GM11168 (cell line): ENCODE results near the gene CDK12.

ENCODE experiments used
- in situ Hi-C: fragments of 300-500 bp; cut with MboI; formaldehyde crosslinking; loops from one replicate; pipeline ENCODE4 v1.12.0; 2022; ENCODE audit warnings: low sequenced_read_pairs; ENCODE audit not compliant: unreplicated experiment

The CDK12 gene

GRCh38 chr17:39579318-39580081, 118.2 kb downstream of the CDK12 start:
- in situ Hi-C loops, result no loop called here

DNA sequence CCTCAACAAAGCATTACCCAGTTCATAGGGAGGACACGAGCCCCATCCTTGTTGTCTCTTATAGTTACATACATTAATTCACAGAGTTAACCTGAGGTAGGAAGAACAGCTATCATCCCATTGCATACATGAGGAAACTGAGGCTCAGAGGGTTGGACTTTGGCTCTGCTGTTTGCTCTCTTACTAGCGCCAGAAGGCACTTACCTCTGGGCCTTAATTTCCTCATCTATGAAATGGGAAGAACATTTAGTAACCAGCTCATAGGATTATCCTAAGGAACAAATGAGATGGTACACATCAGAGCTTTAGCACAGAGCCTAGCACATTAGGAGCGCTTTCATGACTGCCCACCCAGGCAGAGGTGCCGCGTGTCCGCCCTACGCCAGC, 118.8 kb downstream of the CDK12 start:
- in situ Hi-C loops, result no loop called here

DNA sequence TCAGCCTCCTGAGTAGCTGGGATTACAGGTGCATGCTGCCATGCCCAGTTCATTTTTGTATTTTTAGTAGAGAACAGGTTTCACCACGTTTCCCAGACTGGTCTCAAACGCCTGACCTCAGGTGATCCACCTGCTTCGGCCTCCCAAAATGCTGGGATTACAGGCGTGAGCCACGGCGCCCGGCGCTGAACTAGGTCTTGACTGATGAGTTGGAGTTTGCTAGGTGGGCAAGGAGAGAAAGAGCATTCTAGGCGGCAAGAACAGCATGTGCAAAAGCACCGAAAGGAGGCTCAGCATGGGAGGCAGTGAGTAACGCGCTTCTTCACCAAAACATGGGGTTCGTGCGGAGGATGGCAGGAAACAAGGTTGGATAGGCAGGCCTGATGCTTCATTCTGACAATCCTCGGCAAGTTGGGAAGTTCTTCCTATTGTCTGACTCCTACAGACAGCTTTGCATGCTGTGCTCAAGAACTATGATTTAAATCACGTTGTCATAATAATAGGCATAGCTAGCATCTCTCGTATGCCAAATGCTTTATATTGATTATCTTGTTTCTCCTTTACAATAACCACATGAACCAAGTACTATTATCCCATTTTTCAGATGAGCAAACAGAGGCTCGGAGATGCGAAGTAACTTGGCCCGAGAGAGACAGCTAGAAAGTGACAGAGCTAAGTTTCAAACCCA, 119.9 kb downstream of the CDK12 start:
- in situ Hi-C loops, result no loop called here

DNA sequence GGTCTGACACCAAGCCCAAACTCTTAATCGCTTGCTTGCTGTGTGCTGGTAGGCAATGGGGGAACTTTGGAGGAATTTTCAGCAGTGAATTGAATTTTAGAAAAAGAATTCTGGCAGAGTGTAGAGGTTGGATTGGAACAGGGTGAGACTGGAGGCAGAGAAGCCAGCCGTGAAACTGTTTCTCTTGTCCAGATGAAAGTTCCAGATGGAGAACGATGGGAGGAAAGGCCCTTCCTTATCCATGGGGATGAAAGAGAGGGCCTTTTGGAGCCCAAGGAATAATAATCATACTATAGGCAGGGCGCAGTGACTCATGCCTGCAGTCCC, 120.4 kb downstream of the CDK12 start:
- in situ Hi-C loops, result no loop called here

DNA sequence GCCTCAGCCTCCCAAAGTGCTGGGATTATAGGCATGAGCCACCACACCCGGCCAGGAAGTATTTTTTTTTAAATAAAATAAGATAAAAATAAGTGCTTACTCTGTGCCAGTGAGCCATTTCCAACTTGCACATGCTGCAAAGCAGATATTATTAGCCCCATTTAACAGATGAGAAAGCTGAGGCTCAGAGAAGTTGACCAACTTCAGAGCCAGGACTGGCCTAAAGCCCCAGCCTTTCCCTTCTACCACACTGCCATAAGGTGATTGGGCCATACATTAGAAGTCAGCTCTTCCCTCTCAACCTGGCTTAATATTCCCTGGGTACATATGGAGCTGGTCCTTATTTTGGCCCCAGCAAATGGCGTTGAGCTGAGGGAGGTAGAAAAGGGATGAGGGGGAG, 121.4 kb downstream of the CDK12 start:
- in situ Hi-C loops, result no loop called here
